LNCaP clone FGC (cell line): Measurements from ENCODE around the gene TSC1.
A peak's percentile ranks its signal among the peaks of the same experiment; 100 is the strongest.

Experiments
- DNase-seq: peaks from one replicate; pipeline ENCODE4 v3.0.0-alpha.2; 2011; ENCODE audit warnings: low read depth
- H3K4me3 ChIP-seq: 2 replicates; pipeline ENCODE4 v1.5.1; 2011; ENCODE audit warnings: mild to moderate bottlenecking, low read depth, low read length, control low read depth
- CTCF ChIP-seq: IDR thresholded peaks from 2 replicates; pipeline ENCODE4 v1.5.1; 2012; ENCODE audit warnings: mild to moderate bottlenecking; ENCODE audit not compliant: control insufficient read depth, insufficient read depth; ENCODE audit errors: extremely low read depth

Gene TSC1

GRCh38 chr9:132877824-132878694 is 66.4 kb downstream of the TSC1 start, which contains the start of gene AK8:
TSS of gene AK8 (minus strand) at chr9:132878284. CDS start at chr9:132878255, 29 bp downstream.
- H3K4me3 ChIP-seq, result peak within 1 kb of the TSS; percentile 71
- DNase-seq, result no peak
- no peak for TF ChIP-seq CTCF

GRCh38 chr9:132877458-132877823 is 67.0 kb downstream of the TSC1 start:
- peak overlapping the region; percentile 71 for H3K4me3 ChIP-seq
- DNase-seq, result no peak
- TF ChIP-seq CTCF, result no peak

- DNase-seq, result no peak
- TF ChIP-seq CTCF, result no peak
Measured at GRCh38 chr9:132876849-132877248, 67.6 kb downstream of the TSC1 start.

GRCh38 chr9:132875159-132875558 is 69.3 kb downstream of the TSC1 start:
- TF ChIP-seq CTCF, result no peak
- H3K4me3 ChIP-seq, result no peak overlapping the region
- DNase-seq, result no peak

More at GRCh38 chr9:132876849-132877248, 67.6 kb downstream of the TSC1 start:
- no peak overlapping the region for H3K4me3 ChIP-seq

GRCh38 chr9:132873403-132873802 is 71.0 kb downstream of the TSC1 start:
- DNase-seq, result no peak
- H3K4me3 ChIP-seq, result no peak overlapping the region
- TF ChIP-seq CTCF, result no peak

GRCh38 chr9:132869266-132869665 is 75.2 kb downstream of the TSC1 start:
- no peak overlapping the region for H3K4me3 ChIP-seq
- DNase-seq, result no peak
- TF ChIP-seq CTCF, result no peak
